ENCODE data around the gene TM7SF2.

DNA sequence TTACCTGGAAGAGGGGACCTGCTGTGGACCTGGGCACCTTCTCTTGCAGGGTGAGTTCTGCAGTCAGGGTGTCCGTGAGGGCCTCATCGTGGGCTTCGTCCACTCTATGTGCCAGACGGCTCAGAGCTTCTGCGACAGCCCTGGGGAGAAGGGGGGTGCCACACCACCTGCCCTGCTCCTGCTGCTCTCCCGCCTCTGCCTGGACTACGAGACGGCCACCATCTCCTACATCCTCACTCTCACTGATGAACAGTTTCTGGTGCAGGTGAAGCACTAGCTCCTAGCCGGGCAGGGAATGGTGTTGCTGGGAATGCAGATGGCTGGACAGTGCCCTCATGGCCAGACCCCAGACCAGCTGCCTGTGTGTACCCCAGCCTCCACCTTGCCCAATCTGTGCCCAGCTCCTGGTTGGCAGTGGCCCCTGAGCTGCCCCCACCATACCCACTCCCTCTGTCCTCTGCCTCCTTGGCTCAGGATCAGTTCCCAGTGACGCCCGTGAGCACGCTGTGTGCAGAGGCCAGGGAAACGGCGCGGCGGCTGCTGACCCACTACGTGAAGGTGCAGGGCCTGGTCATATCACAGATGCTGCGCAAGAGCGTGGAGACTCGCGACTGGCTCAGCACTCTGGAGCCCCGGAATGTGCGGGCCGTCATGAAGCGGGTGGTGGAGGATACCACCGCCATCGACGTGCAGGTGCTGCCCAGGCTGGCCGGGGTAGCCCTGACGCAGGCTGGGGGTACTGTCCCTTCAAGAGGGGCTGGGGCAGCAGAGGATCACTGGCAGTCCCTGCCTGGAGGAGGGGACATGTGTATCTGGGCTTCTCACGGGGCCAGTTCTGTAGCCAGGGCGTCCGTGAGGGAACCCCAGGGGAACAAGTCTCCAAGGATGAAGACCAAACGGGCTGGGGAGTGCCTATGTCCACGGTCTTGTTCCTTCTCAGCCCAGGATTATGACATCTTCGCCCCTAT, 2.2 kb upstream of the TM7SF2 start:
- TF ChIP-seq CTCF (conservative IDR thresholded peaks at IDR 0.05), result no peak
- no peak for TF ChIP-seq EZH2 (IDR thresholded peaks at IDR 0.05; ENCODE audit: low read depth)
